GM19324 (cell line): ENCODE data around the gene PRLR.
"Not testable (repeated sequence)": the region's sequence is repeated elsewhere in the genome, so short reads cannot be mapped to it uniquely, and the experiment has no call there.

Source experiments
- ATAC-seq: cut with Tn5 transposase; IDR thresholded peaks from one replicate; pipeline ENCODE4 v1.9.1; 2021; ENCODE audit warnings: mild to moderate bottlenecking, moderate library complexity; ENCODE audit not compliant: unreplicated experiment, low FRiP score

The PRLR gene

GRCh38 chr5:35133186-35133585 is 97.1 kb downstream of the PRLR start:
- no peak for ATAC-seq

DNA sequence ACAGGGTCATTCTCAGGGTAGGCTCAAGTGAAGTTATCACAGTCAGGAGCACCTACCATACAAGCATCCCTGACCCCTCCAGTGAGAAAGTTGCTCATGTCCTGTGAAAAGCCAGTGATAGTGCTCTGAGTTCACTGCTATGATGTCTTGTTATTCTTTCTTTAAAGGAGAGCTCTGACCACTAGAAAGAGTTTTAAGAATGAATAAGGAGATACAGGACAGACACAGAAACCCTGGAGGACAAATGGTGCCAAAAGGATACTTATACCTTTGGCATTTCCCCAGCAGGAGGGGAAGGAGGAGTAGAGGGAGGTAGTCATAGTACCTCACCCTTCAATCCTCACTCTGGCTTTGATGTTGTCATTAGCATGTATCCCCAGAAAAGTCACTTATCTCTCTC is 98.6 kb downstream of the PRLR start:
- ATAC-seq: no peak

DNA sequence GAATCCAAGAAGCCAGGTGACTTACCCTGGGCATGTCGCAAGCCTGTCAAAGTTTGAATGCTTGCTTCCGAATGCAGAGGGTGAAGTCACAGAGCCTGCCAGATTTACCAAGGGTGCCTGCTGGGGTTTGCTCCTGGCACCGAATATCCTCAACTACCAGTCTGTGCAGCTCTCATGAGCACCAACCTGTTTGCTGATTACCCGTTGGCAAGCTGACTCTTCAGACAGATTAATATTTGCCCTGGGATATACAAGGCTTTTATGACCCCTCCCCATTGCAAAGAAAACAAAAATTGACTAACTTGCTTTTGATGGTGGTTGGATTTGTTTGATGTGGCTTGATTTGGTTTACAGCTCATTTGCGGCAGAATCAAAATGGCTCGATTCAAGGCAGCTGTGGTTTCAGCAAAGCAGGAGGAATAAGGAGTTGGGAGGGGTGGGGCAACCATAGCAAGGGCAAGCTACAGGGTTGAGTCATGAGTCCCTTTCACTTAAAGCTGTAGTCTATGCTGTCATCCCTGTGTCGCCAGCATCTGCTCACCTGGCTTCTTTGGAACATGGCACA is 100.3 kb downstream of the PRLR start:
- no peak for ATAC-seq

GRCh38 chr5:35129276-35129675 is 101.0 kb downstream of the PRLR start:
- ATAC-seq: no peak

- no peak for ATAC-seq
Measured at GRCh38 chr5:35127006-35127405, 103.3 kb downstream of the PRLR start.

GRCh38 chr5:35125746-35126145 is 104.5 kb downstream of the PRLR start:
- no peak for ATAC-seq

DNA sequence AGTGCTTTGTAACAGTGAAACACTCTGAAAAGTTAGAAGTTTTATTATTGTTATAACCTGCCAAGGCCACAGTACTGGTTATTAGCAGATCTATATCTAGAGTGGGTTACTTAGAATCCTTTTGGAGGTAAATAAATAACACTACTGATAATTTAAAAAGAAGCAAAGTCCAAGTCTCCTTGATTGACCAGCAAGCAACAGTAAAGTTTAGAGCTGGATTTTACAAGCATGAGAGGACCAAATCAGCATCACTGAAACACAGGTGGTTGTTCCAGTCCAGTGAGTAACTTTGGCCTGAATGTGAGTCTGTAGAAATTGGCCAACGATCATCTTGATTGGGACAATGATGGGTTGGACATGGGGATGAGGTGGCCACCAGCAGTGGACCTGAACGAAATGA is 105.4 kb downstream of the PRLR start:
- no peak for ATAC-seq

GRCh38 chr5:35122819-35123218 is 107.5 kb downstream of the PRLR start:
- ATAC-seq: no peak

DNA sequence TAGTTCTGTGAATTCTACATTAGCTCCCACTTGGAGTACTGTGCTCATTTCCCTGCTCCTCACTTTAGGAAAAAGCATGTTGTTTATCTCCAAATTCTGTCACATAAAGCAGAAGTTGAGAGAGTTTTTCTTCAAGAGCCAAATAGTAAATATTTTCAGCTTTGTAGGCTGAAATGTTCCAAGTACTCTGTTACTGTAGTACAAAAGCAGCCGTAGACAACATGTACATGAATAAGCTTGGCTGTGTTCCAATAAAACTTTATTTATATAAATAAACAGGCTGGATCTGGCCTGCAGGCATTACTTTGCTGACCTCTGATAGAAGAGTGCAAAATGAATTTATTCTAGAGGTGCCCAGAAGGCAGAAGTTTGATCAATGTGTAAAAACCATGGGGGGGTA is 109.6 kb downstream of the PRLR start:
- no peak for ATAC-seq

GRCh38 chr5:35117967-35118366 is 112.3 kb downstream of the PRLR start:
- ATAC-seq: no peak

- ATAC-seq: no peak
Measured at GRCh38 chr5:35115920-35116319, 114.4 kb downstream of the PRLR start.

GRCh38 chr5:35114698-35115097 is 115.6 kb downstream of the PRLR start:
- no peak for ATAC-seq

GRCh38 chr5:35112300-35112699 is 118.0 kb downstream of the PRLR start:
- ATAC-seq: no peak

DNA sequence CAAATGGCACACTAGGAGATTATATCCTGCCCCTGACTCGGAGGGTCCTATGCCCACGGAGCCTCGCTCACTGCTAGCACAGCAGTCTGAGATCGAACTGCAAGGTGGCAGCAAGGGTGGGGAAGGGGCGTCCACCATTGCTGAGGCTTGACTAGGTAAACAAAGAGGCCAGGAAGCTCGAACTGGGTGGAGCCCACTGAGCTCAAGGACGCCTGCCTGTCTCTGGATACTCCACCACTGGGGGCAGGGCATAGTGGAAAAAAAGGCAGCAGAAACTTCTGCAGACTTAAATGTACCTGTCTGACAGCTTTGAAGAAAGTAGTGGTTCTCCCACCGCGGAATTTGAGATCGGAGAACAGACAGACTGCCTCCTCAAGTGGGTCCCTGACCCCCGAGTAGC is 125.7 kb downstream of the PRLR start:
- not testable (repeated sequence) for ATAC-seq

DNA sequence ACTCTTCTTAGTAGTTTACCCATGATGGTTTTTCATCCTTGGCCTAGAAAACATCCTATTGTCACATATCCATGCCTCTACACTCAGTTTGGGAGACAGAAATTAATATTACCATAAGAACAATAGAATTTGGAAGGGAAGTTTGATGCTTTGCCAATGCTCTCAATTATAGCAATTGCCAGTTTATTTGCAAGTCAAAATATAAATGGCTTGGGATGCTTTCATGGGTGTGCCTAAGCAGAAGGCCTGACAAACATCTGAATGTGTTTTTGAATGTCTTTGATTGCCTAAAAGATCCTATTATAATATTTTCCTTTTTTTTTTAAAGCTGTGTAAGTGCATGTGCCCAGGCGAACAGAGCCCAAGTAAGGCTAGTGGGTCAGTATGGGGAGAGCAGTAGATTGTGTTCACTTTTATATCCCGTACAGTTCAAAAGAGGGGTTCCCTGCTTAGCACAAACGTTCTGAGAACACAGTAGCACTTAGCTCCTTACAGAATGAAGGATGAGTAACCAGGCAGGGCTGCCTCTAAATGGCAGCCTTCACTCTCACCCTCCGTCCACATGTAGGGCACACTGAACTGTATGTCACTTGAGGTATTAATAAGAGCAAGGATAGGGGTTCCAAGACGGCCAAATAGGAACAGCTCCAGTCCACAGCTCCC is 126.5 kb downstream of the PRLR start:
- no peak for ATAC-seq

DNA sequence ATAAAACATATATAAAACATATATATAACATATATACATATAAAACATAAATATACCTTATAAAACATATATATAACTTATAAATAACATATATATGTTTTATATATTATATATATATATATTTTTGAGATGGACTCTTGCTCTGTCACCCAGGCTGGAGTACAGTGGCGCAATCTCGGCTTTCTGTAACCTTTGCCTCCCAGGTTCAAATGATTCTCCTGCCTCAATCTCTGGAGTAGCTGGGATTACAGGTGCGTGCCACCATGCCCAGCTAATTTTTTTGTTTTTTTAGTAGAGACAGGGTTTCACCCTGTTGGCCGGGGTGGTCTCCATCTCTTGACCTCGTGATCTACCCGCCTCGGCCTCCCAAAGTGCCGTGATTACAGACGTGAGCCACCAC is 128.6 kb downstream of the PRLR start:
- ATAC-seq: not testable (repeated sequence)

GRCh38 chr5:35101016-35101415 is 129.3 kb downstream of the PRLR start:
- ATAC-seq: no peak

DNA sequence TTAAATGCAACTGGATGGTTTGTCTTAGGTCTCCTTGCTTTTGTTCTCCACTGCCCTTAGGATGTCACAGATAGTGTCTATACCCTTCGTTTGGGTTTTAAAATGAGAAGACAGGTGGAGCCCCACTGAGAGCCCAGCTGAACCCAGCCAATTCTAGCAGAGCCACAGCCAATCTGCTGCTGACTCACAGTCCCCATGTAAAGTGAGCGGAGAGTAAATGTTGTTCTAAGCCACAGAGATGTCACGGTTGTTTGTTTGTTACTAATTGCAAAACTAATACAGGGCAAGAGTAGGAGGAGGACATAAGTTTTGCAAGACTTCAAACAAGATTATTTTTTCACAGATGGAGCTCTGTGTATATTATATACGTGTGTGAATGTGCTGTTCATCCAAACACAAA is 132.1 kb downstream of the PRLR start:
- no peak for ATAC-seq

GRCh38 chr5:35096932-35097331 is 133.4 kb downstream of the PRLR start:
- no peak for ATAC-seq

DNA sequence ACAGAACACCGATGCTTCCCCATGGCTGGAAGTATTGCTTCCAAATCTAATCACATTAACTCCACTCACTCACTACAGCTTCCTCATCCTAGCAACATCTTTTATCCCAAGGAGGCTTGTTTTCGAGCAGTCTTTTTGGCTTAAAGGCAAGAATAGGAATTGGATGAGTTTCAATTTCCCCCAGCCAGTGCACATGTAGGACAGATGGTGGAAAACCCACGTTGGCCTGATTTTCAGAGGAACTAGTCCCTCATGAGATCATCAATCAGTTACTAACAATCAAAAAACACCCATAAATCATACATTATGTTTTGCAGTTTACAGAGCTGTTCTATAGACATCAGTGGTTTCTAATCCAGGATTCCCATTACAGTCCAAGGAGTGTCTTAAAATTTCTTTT is 134.1 kb downstream of the PRLR start:
- ATAC-seq: no peak

- no peak for ATAC-seq
Measured at GRCh38 chr5:35095366-35095765, 134.9 kb downstream of the PRLR start.

GRCh38 chr5:35094948-35095347 is 135.3 kb downstream of the PRLR start:
- no peak for ATAC-seq

- no peak for ATAC-seq
Measured at GRCh38 chr5:35092703-35093102, 137.6 kb downstream of the PRLR start.
